IMR-90 (cell line): ENCODE results near the gene SRRM3.

ENCODE experiments used
- BHLHE40 ChIP-seq: fragments of 150-350 bp; IDR thresholded peaks from 2 replicates; pipeline ENCODE4 v1.6.1; 2016; ENCODE audit warnings: mild to moderate bottlenecking, low read depth, low read length
- CEBPB ChIP-seq: IDR thresholded peaks from 2 replicates; pipeline ENCODE4 v1.6.1; 2012; ENCODE audit warnings: low read depth, low read length, improper control_type of control experiment
- CTCF ChIP-seq: conservative IDR thresholded peaks from 2 replicates; pipeline ENCODE4 v1.5.1; 2012; ENCODE audit warnings: mild to moderate bottlenecking, low read depth, low read length, improper control_type of control experiment
- ELK1 ChIP-seq: fragments of 150-350 bp; IDR thresholded peaks from 2 replicates; pipeline ENCODE4 v1.6.1; 2016; ENCODE audit warnings: low read depth, mild to moderate bottlenecking, low read length, moderate library complexity, borderline replicate concordance
- FOS ChIP-seq: fragments of 150-350 bp; IDR thresholded peaks from 2 replicates; pipeline ENCODE4 v1.6.1; 2016; ENCODE audit warnings: low read depth, low read length
- MAFK ChIP-seq: IDR thresholded peaks from 2 replicates; pipeline ENCODE4 v1.6.1; 2012; ENCODE audit warnings: low read depth, low read length, improper control_type of control experiment
- MAZ ChIP-seq: IDR thresholded peaks from 2 replicates; pipeline ENCODE4 v1.6.1; 2012; ENCODE audit warnings: low read depth, mild to moderate bottlenecking, low read length, improper control_type of control experiment, moderate library complexity, borderline replicate concordance
- MXI1 ChIP-seq: IDR thresholded peaks from 2 replicates; pipeline ENCODE4 v1.6.1; 2012; ENCODE audit warnings: low read depth, mild to moderate bottlenecking, low read length, moderate library complexity, borderline replicate concordance
- POLR2A ChIP-seq: IDR thresholded peaks from 2 replicates; pipeline ENCODE4 v1.6.1; 2012; ENCODE audit warnings: mild to moderate bottlenecking, low read depth, low read length
- RAD21 ChIP-seq: IDR thresholded peaks from 2 replicates; pipeline ENCODE4 v1.6.1; 2012; ENCODE audit warnings: low read length, improper control_type of control experiment
- RCOR1 ChIP-seq: IDR thresholded peaks from 2 replicates; pipeline ENCODE4 v1.6.1; 2012; ENCODE audit warnings: mild to moderate bottlenecking, low read length, improper control_type of control experiment; ENCODE audit not compliant: insufficient replicate concordance
- RFX5 ChIP-seq: IDR thresholded peaks from 2 replicates; pipeline ENCODE4 v1.8.0; 2012; ENCODE audit warnings: low read depth, mild to moderate bottlenecking, low read length, moderate library complexity
- SMC3 ChIP-seq: fragments of 150-350 bp; IDR thresholded peaks from 2 replicates; pipeline ENCODE4 v1.6.1; 2016; ENCODE audit warnings: low read depth, mild to moderate bottlenecking, antibody characterized with exemption, low read length, moderate library complexity
- USF2 ChIP-seq: fragments of 150-350 bp; IDR thresholded peaks from 2 replicates; pipeline ENCODE4 v1.6.1; 2017; ENCODE audit warnings: mild to moderate bottlenecking, antibody characterized with exemption, low read length, low read depth

GRCh38 chr7:76236224-76236623 is 34.5 kb downstream of the SRRM3 start:
- TF ChIP-seq CTCF (no peak), CEBPB (no peak), POLR2A (no peak), FOS (no peak), RCOR1 (no peak), RFX5 (no peak), SMC3 (no peak), BHLHE40 (no peak), MAZ (no peak), USF2 (no peak), ELK1 (no peak), MAFK (no peak), MXI1 (no peak), RAD21 (no peak)
